Epidermal melanocyte (primary cell): ENCODE results near the gene HOXC6.

Experiments
- DNase-seq: peaks from one replicate; pipeline ENCODE4 v3.0.0; 2011; ENCODE audit warnings: low spot score; ENCODE audit not compliant: insufficient read length

The HOXC6 gene

DNA sequence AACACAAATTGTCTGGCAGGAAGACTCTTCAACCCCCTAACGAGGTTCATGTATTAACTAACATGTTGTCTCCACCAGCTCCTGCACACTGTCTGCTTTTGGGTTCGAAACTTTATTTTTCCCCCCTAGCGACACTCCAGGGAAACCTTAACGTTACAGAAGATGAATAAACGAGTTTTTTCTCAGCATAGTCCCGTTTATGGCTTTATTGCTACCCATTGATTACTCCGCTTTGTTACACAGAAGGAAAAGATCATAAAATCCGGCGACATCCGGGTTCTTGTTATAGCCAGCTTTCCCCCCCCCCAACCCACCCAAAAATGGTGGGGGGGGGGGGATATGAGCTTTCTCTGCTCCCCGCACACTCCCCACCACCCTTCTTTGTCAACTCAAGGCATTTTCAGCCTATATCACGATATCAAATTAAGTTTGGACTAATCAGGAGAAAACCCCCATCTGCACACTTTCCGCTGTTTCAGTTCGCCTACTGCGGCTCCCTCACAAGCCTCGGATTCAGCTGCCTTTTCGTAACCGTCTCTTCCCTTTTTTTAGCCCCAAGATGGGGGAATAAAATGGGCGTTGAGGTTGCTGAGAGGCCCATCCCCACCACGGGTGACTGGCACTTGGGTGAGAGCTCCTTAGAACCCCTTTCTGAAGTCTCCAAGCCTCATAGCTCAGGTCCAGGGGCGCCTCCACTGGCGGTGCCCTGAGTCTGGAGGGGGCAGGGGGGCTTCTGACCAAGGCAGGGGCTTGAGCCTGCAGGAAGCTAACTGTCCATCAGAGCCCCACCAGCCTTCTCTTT, 1.4 kb upstream of the HOXC6 start:
- DNase-seq: no peak

DNA sequence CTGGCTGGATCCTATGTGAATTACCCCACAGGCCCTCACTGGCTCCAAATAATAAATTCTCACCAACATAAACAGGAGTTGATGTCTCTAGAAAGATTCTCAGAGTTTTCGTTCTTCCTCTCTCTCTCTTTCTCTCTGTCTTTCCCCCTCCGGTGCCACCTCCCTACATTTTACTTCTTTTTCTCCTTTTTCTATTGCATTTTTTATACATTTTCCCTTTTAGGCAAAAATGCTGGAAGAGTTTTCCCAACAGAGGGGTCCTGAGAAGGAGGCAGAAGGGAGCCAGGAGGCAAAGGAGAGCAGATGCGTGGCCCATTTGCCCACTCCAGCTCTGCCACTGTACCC, 826 bp upstream of the HOXC6 start:
- DNase-seq: no peak

DNA sequence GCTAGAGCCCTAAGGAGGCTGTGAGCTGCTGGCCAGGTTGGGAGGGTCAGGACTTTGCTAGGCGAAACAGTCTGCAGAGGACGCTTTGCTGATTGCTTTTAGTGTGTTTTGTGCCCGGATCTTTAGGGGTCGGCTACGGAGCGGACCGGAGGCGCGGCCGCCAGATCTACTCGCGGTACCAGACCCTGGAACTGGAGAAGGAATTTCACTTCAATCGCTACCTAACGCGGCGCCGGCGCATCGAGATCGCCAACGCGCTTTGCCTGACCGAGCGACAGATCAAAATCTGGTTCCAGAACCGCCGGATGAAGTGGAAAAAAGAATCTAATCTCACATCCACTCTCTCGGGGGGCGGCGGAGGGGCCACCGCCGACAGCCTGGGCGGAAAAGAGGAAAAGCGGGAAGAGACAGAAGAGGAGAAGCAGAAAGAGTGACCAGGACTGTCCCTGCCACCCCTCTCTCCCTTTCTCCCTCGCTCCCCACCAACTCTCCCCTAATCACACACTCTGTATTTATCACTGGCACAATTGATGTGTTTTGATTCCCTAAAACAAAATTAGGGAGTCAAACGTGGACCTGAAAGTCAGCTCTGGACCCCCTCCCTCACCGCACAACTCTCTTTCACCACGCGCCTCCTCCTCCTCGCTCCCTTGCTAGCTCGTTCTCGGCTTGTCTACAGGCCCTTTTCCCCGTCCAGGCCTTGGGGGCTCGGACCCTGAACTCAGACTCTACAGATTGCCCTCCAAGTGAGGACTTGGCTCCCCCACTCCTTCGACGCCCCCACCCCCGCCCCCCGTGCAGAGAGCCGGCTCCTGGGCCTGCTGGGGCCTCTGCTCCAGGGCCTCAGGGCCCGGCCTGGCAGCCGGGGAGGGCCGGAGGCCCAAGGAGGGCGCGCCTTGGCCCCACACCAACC, 1.5 kb downstream of the HOXC6 start:
- DNase-seq: no peak

DNA sequence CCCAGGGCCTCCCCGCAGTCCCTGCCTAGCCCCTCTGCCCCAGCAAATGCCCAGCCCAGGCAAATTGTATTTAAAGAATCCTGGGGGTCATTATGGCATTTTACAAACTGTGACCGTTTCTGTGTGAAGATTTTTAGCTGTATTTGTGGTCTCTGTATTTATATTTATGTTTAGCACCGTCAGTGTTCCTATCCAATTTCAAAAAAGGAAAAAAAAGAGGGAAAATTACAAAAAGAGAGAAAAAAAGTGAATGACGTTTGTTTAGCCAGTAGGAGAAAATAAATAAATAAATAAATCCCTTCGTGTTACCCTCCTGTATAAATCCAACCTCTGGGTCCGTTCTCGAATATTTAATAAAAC, 2.2 kb downstream of the HOXC6 start:
- no peak for DNase-seq

DNA sequence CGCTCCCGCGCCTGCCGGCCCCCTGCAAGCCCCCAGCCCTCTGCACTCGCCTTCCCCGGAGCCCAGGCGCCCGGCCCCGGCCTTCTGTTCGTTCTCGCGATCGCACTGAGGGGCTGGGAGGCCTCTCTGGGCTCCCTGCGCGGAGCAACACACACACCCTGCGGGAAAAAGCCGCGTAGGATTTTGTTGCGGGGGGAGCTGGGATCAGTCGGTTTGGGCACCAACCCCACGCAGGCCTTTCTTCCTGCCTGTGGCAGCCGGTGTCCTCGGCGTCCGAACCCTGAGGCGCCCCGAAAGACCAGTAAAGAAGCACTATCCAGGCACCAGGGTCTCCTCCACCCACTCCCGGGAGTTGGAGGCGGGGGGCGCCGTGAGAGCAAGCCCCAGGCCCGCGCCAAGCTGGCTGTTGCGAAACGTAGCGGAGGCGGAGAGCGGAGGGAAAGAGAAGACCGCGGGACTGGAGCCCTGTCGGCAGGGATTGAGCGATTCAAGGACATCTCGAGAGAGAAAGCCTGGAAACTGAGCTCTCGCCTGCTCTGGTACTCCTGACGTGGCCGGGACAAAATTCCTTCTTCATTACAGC, 2.7 kb downstream of the HOXC6 start:
- no peak for DNase-seq

DNA sequence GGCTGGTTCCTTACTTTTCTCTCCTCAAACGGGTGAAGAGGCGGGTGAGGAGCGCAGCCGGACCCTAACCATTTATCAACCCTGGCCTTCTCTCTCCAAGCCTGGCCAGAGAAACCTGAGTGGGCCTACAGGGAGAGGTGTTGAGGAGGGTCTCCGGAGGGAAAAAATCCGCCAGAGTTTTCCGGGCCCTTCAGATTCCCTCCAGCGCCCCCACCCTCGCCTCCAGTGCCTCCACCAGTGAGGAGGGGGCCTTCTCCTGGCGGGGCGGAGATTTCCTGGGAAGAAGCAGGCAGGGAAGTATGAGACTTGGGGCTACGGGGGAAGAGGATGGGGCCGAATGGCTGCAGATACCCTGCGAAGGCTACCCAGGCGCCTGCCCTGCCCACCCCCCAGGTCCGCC, 3.2 kb downstream of the HOXC6 start:
- no peak for DNase-seq

DNA sequence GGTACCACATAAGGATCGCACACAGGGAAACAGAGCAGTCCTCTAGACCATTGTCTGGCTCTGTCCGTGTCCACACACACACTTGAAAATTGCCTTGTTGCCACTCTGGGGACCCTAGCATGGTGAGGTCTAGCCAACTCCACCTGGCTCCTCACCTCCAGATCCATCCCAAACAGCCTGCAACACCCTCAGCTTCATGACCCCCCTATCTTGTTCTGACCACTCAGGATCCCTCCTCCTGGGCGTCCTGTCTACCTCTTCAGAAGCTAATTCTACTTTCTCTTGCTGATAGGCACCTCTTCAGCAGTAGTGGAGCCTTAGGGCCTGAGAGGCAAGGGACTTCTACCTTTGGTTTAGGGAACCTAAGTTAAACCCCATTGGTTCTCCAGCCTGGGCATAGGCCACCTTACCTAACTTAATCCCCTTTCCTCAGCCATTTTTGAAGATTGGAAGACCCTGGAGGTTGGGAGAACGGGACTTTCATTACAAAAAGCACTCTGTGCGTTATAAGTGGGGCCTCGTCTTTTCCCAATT, 3.9 kb downstream of the HOXC6 start:
- no peak for DNase-seq

DNA sequence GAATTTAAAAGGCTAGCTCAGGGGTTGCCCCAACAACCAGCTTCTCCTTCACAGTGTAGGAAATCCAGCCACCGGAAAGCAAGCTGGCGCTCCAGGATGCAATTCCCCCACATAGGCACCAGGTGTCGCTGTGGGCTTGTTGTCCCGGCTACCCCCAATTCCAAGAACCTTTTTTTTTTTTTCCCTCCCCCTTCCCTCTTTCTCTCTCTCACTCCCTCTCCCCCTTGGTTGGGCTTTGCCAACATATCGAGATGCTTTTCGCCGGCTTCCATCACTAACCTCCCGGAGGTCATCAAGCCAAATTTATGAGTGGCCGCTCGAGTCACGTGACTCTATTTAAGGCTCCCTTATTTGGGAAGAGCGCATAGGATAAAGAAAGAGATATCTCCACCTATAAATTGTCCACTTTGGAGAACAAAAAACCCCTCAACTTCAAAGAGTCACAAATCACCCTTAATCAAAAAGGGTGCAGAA, 4.4 kb downstream of the HOXC6 start, which contains the start of gene HOXC5:
TSS of gene HOXC5 (plus strand) at position 424 of the 474 bp plus-strand sequence. CDS start 73 bp downstream, outside the sequence.
- DNase-seq: peak; percentile 87

DNA sequence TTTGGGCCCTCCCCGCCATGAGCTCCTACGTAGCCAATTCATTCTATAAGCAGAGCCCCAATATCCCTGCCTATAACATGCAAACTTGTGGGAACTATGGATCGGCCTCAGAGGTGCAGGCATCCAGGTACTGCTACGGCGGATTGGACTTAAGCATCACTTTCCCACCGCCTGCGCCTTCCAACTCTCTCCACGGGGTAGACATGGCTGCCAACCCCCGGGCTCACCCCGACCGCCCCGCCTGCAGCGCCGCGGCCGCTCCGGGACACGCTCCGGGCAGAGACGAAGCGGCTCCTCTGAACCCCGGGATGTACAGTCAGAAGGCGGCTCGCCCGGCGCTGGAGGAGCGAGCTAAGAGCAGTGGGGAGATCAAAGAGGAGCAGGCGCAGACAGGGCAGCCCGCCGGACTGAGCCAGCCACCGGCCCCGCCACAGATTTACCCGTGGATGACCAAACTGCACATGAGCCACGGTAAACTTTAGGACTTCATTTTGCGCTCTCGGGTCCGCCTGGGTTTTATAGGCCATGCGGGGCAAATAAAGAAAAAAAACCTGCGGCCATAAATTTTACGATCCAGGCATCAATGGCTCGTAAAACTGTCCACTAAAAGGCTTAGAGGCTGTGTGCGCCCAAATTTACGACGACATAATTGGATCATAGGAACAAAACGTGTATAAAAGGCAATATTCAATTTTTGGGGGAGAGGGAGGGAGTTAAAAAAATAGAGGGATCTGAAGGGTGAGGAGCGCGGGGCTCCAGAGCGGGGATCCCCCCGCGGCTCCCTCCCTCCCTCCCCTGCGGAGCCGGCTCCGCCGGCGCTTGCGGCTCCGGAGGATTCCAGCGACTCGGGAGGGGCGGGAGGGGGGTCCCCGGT, 5.1 kb downstream of the HOXC6 start:
- peak; percentile 56 for DNase-seq

DNA sequence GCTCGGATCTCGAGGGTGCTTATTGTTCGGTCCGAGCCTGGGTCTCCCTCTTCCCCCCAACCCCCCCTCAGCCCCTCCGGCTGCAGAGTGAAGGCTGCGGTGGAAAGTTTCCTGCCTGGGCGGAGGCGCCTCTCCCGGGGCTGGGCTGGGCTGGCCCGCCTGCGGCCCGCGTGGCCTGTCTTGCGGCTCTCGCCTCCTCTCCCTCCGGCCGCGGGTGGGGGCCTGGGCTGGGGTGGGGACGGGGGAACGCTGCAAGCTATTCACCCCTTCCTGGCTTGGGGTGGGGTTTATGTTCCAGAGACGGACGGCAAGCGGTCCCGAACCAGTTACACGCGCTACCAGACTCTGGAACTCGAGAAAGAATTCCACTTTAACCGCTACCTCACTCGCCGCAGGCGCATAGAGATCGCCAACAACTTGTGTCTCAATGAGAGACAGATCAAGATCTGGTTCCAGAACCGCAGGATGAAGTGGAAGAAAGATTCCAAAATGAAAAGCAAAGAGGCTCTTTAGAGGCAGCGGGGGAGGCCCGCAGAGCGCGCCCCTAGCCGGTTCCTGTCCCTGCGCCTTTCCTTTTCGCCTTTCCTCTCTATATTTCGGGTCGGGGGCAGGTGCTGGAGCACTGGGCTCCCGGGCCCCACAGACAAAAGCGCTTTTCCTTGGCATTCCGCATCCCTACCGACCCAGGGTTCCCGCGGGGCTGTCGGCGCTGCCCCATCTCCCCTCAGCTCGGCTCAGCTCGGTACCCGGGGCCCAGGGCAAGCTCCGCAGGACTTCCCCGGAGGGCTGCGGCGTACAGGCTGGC, 5.9 kb downstream of the HOXC6 start:
- DNase-seq: no peak

DNA sequence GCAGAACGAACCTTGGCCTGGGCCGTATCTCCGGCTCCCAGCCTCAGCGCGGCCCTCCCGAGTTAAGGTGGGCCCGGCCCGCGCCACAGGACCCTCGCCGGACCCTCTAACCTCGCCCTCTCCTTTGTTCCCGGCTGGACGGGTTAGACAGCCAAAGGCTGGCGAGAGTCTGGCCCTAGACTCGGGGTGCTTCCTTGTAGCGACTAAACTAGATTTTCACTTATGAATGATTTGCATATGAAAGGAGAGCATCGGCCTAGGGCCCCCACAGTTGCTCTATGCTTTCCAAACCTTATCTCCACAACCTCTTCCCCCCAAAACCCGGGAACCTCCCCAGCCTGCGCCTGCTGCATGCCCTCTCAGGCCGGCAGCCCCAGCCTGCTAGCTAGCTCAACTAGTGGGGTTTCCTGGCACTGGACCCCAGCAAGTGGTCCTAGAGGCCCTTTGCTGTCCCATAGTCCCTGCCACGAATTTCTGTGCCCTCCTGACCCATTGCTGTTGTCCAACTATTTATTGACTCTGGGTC, 6.6 kb downstream of the HOXC6 start:
- DNase-seq: no peak

DNA sequence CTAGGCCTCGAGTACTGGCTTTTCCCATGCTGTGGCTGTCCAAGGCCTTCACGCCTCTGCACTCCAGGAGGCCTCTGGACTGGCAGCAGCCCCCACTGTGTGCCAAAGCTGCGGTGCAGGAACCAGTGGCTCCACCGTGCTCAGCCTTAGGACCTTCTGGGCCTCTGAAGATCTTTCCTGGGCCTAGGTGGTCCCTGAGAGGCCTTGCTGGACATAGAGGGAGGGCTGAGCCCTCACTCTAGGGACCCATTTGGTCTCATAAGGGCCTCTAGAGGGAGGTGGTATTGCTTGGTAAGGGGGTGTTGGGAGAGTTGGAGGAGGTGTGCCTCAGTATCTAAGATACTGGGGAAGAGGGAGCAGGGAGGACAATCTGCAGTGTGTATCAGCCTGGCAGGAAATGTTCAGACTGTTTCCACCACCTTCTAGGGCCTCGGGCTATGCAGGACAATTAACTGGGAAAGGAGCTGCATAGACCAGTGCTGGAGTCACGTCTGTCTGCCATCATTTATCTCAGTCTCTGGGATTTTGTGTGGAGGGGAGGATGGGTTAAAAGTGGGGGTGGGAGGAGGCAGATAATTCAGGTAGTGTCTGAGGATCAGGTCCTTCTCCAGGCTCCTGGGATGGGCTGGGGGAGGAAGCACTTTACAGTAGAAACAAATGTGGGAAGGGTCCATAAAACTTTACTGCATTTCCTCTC, 7.5 kb downstream of the HOXC6 start:
- no peak for DNase-seq

DNA sequence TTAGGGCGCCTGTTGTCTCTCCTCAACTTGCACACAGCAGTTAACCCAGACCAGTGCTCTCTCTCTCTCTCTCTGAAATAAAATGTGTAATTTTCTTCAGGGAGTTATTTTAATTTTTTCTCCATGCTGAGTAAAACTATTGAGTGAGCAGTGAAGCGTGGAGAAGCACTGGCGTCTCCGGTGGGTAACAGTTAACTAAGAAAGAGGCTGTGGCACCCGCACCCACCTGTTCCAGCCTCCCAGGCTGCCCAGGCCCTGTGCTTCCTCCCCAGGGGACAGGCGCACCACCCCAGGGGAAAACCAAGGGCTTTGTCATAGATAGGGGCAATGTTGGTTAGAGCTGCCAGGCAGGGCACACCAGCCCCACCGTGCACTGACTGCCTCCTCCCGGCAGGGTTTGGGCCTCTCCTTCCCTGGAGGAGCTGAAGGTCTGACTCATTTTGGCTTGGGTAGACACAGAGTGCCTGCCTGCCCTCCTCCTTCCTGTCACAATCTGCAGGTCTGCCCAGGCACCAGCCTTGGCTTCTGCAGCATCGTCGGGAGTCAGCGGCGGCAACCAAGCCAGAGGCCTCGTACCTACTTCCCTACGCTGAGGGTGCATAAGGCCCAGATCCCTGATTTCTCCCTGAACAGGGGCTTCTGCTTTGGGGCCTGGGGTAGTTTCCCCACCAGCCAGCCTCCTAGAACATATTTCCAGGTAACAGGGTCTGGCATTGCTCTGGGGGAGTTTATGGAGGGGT, 8.6 kb downstream of the HOXC6 start:
- no peak for DNase-seq

DNA sequence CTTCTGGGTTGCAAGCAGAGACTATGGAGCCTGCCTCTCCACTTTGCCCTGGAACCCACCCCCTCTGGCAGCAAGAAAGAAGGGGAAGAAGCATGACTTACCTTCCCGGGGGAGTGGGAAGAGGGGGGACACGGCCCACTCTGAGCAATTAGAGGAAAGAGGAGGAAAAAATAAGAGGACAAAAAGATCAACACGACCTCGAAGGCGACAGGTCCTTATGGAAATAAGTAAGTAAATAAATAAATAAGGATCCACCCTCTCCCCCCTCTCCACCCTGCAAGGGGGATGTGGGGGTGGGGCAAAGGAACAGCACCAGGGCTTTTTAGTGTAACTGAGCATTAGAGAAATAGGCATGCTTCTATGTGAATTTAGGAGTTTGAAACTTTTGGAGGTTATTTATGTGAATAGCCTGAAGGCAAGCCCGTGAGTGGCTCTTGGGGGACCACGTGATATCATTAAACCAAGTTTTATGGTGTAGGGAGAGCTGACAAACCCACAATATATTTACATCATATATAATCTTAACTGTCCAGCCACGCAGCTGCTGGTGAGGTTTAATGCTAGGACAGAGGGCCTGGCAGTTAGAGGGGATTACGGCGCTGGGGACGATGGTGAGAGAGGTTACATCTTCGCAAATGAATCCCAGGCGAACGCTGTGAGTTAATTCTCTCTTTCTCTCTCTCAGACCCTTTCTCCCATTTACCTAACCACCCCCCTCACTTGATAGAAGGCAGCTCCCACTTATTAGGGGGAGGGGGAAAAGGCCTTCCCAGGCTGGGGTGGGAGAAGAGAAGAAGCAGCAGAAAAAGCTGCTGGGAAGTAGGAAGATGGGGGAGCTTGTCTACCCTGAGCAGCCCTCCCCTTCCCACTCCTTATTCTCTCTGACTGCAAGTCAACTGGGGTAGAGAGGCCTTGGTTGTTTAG, 9.4 kb downstream of the HOXC6 start:
- no peak for DNase-seq

DNA sequence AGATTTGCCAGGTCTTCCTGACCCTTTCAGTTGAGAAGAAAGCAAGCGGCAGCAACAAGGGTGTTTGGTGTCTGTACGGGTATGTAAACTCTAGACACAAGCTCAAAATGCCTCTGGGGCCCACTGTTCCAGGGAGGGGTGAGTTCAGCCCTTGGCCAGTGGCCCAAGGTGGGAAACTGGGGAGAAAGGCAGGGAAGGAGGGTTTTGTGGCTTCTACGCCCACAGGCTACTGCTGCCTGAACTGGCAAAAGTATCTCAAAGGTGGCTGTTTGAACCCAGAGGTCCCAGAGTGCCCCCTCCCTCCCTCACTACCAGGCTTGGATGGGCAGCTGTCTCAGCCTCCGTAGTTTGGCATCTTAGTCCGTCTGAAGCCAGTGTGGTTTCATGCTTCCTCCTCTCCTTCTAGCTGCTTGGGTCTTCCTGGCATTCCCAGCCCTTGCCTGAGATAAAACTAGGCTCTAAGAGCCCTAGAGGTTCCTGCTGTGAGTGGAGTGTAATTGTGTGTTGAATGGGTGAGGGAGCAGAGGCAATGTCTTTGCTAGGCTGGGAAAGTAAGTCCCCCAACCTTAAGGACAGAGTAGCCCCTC, 10.1 kb downstream of the HOXC6 start:
- DNase-seq: no peak

DNA sequence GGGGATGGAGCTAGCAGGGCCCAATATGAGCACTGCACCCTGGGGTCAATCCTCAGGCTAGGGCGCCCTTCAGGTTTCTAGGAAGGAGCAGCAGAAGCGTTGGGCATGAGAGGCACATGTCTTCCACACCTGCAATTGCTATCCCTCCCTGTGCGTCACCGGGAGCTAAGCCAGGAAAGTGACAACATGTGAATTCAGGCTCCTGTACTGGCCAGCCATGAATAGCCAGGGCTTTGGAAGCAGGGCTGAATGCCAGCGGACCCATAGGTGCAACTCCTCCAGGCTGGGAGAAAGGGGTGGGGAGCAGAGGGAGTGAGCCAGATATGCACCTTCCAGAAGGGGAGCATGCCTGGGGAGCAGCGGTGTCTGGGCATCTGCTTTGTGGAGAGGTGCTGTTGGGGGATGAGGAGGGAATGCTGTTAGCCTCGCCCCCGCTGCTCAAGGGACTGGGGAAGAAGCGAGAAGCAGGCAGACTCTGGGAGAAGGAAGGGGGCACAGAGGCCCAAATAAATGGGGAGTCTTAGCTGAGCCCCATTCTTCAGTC, 10.7 kb downstream of the HOXC6 start:
- no peak for DNase-seq
